Thyroid gland (tissue), 4 donors: ENCODE results near the gene SENP7.

Experiments used
- CTCF ChIP-seq, 6 experiments: fragments of 200-600 bp in 3 of 6; fragments of 450-650 bp in 3 of 6; sonication (generic) in 3 of 6; IDR thresholded peaks; one replicate each; pipeline ENCODE4 v1.5.1; 2016 to 2019; ENCODE audit warnings: antibody characterized with exemption in 6 of 6, mild to moderate bottlenecking in 2 of 6, inconsistent platforms in 1 of 6, moderate library complexity in 1 of 6
- POLR2A ChIP-seq, 2 donors: fragments of 450-650 bp; IDR thresholded peaks; one replicate each; pipeline ENCODE4 v1.6.1; 2017; ENCODE audit warnings: antibody characterized with exemption in 2 of 2, mild to moderate bottlenecking in 2 of 2, moderate library complexity in 1 of 2

- no peak for TF ChIP-seq CTCF (IDR thresholded peaks at IDR 0.05)
- no peak for TF ChIP-seq POLR2A (IDR thresholded peaks at IDR 0.05)
Observed at GRCh38 chr3:101383156-101383575, 129.8 kb downstream of the SENP7 start.
